Measurements from ENCODE around the gene GALNT10.

GALNT10 gene

DNA sequence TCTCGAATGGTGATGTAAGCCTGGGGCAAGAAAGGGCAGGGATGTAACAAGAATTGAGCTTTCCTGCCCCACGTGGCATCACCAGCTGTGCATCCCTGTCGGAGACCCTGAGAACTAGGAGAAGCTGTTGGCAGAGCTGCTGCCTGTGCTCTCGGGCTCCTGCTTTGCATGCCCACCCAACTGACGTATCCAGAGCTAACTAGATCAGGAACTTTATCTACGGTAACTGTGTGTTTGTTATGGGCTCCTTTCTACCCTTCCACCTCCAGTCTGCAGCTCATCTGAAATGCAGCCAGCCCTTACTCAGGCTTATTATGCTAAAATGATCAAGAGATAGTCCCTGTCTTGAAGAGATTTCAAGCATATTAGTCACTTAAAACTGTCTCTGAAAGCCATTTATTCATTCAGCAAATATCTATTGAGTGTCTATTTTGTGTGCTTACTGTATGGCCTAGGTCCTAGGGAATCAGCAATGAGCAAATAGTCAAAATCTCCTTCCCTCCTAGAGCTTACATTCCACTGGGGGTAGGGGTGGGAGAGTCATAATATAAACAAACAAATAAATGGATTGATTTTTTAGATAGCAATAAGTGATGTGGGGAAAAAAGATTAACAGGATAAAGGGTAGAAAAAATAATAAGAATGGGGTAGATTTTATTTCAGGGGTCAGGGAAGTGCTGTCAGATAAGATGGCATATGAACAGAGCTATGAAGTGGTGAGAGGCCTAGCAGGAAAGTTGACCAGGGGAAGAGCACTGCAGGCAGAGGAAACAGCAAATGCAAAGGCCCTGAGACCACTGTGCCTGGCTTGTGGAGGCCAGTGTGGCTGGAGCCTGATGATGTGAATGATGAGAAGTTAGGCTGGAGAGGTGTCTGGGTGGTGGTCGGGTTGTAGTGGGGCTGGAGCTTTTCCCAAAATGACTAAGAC lies 118.2 kb downstream of the GALNT10 start:
- TF ChIP-seq, protein P1, sequence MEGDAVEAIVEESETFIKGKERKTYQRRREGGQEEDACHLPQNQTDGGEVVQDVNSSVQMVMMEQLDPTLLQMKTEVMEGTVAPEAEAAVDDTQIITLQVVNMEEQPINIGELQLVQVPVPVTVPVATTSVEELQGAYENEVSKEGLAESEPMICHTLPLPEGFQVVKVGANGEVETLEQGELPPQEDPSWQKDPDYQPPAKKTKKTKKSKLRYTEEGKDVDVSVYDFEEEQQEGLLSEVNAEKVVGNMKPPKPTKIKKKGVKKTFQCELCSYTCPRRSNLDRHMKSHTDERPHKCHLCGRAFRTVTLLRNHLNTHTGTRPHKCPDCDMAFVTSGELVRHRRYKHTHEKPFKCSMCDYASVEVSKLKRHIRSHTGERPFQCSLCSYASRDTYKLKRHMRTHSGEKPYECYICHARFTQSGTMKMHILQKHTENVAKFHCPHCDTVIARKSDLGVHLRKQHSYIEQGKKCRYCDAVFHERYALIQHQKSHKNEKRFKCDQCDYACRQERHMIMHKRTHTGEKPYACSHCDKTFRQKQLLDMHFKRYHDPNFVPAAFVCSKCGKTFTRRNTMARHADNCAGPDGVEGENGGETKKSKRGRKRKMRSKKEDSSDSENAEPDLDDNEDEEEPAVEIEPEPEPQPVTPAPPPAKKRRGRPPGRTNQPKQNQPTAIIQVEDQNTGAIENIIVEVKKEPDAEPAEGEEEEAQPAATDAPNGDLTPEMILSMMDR (IDR thresholded peaks at IDR 0.05; ENCODE audit: low read depth, low read length) = no peak
- no peak overlapping the region for H3K4me3 ChIP-seq (ENCODE audit: low read depth, low read length)

DNA sequence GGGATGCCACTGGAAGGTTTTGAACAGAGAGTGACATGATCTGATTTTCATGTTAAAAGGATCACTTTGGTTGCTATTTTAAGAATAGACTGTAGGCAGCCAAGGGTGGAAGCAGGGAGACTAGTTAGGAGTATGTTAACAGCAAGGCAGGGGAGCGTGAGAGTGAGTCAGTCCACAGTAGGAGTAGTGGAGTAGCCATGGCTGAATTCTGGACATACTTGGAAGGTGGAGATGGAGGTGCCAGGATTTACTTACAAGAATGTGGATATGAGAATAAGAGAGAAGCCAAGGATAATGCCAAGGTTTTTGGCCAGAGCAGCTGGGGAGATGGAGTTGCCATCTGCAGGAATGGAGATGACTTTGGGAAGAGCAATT lies 118.8 kb downstream of the GALNT10 start:
- TF ChIP-seq, protein P1 (IDR thresholded peaks at IDR 0.05; ENCODE audit: low read depth, low read length) = no peak
- H3K4me3 ChIP-seq (ENCODE audit: low read depth, low read length) = no peak overlapping the region

DNA sequence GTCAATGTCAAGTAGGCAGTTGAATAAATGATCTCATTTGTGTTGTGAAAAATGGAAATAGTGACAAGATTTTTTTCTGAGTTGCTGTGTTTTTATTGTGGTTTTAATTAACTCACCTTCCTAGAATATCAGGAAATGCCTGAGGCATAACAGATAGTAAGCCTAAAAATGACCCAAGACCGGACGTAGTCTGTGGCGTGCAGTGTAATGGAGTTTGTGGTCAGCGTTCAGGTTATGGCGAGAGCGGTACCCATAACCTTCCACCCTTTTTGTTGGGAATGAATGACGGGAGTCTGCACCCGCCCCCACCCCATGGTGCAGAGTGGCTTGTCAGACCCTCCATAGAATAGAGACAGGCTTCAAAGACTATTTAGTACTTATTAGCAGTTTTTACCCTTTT lies 119.3 kb downstream of the GALNT10 start:
- TF ChIP-seq, protein P1 (IDR thresholded peaks at IDR 0.05; ENCODE audit: low read depth, low read length) = no peak
- no peak overlapping the region for H3K4me3 ChIP-seq (ENCODE audit: low read depth, low read length)

DNA sequence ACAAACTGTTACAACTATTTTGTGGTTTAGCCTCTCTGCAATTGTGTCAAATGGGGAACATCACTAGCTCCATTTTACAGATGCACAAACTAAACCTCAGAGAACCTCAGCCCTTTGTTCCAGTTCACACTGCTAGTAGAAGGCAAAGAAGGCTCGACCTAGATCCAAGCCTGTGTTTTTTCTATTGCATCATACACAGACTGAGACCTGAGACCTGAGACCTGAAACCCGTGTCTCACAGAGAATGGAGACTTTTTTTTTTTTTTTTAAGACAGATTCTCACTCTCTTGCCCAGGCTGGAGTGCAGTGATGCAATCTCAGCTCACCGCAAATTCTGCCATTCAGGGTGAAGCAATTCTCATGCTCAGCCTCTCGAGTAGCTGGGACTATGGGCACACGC lies 120.8 kb downstream of the GALNT10 start:
- TF ChIP-seq, protein P1 (IDR thresholded peaks at IDR 0.05; ENCODE audit: low read depth, low read length) = no peak
- no peak overlapping the region for H3K4me3 ChIP-seq (ENCODE audit: low read depth, low read length)

DNA sequence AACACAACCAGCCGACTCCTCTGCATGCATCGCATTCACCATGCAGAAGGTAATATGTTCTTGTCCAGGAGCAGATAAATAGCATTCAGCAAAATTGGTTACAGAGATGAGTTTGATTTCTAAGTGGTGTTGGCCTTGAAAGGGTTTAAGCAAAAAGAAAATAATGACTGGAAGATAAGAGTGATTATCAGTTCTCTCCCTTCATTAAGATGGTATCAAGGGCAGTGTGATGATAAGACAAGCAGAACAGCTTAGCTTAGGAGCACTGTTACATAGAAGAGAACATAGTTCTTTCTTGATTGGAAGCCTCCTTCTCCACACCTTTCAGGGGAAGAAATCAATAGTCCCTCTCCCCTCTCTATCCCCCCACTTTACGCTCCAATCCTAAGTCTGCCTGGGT lies 121.5 kb downstream of the GALNT10 start:
- no peak overlapping the region for H3K4me3 ChIP-seq (ENCODE audit: low read depth, low read length)
- TF ChIP-seq, protein P1 (IDR thresholded peaks at IDR 0.05; ENCODE audit: low read depth, low read length) = no peak

DNA sequence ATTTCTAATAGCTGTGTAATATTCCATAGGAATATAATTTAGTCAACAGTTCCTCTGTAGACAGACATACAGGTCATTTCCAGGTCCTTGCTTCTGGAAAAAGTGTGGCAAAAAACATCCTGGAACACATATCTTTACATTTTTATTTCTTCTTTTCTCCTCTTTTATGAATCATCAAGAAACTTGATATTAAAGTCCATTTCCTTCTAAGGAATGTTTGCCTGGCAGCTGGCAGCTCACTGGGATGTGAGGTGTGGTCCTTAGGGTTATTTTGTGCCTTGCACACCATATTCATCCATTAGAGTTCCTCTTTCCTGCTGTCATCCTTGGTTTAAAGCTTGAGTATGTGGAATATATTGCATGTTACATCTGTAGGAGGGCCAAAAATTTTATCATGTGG lies 122.0 kb downstream of the GALNT10 start:
- TF ChIP-seq, protein P1 (IDR thresholded peaks at IDR 0.05; ENCODE audit: low read depth, low read length) = no peak
- no peak overlapping the region for H3K4me3 ChIP-seq (ENCODE audit: low read depth, low read length)

DNA sequence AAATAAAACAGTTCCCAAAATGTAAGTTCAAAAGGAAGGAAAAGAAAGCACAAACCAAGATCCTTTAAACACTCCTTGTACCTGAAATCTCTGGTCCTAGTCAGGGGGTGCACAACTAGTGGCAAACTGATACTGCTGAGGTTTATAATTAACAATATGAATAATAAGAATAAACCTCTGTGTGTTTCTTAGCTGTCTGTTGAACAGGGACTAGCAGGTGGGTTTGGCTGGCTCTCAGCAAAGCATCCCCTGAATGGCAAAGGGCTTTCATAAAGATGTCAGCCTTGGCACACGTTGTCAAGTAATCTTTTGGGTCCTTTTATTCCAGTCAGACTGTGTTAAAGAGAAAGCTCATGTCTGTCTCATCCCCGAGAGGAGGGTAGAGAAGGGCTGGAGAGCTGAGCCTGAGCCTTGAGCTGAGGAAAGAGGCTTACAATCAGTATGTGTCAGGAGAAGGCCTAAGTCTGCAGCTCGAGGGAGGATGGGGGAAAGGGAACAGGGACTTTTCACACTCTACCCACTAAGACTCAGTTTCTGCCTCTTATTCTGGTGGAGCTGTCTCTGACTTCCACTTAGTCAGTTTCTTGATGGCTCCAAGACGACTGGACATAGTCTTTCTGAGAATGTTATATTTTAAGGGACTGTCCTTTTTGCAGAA lies 123.0 kb downstream of the GALNT10 start:
- no peak overlapping the region for H3K4me3 ChIP-seq (ENCODE audit: low read depth, low read length)
- TF ChIP-seq, protein P1 (IDR thresholded peaks at IDR 0.05; ENCODE audit: low read depth, low read length) = no peak

Measured in WI38 (cell line).